Activated CD8-positive, alpha-beta T cell treated with anti-CD3 and anti-CD28 coated beads for 36 hours (primary cell): ENCODE results near the gene ZNF862. TPM values are rescaled to one million over a fixed set of nuclear protein-coding genes. Genes with fewer than 3 reads are reported as not detected.
"Not testable (repeated sequence)": the region's sequence is repeated elsewhere in the genome, so short reads cannot be mapped to it uniquely, and the experiment has no call there.

ENCODE experiments used
- ATAC-seq: fragments of 200-7000 bp; cut with Tn5 transposase; one replicate; pipeline ENCODE4 v1.10.0; 2021; ENCODE audit warnings: mild to moderate bottlenecking, moderate library complexity
- CTCF ChIA-PET: fragments of 350-600 bp; sonication (Branson Sonifier 250); formaldehyde crosslinking; loops from one replicate; lab custom pipeline; 2021; ENCODE audit warnings: antibody characterized with exemption; lab: Charles Lee
- POLR2A ChIA-PET: fragments of 350-600 bp; sonication (Branson Sonifier 250); formaldehyde crosslinking; loops from one replicate; lab custom pipeline; 2021; ENCODE audit warnings: antibody characterized with exemption; lab: Charles Lee
- DNase-seq: peaks from one replicate; pipeline ENCODE4 v3.0.0-alpha.2; 2020
- H3K27ac Mint-ChIP-seq: one replicate; pipeline ENCODE4 v1.8.0; 2021; ENCODE audit warnings: mild to moderate bottlenecking, mixed read lengths
- H3K27me3 Mint-ChIP-seq: one replicate; pipeline ENCODE4 v1.8.0; 2021; ENCODE audit warnings: mixed read lengths
- H3K36me3 Mint-ChIP-seq: one replicate; pipeline ENCODE4 v1.8.0; 2021; ENCODE audit warnings: low read depth, mixed read lengths
- H3K4me1 Mint-ChIP-seq: one replicate; pipeline ENCODE4 v1.8.0; 2021; ENCODE audit warnings: low read depth, mixed read lengths
- H3K4me3 Mint-ChIP-seq: one replicate; pipeline ENCODE4 v1.8.0; 2021; ENCODE audit warnings: mild to moderate bottlenecking, moderate library complexity, mixed read lengths
- H3K9me3 Mint-ChIP-seq: one replicate; pipeline ENCODE4 v1.8.0; 2021; ENCODE audit warnings: mixed read lengths
- CTCF ChIP-seq: fragments of 200-600 bp; IDR thresholded peaks from one replicate; pipeline ENCODE4 v1.8.0; 2022; ENCODE audit warnings: antibody characterized with exemption, mild to moderate bottlenecking
- intact Hi-C: fragments of 100-400 bp; cut with micrococcal nuclease; formaldehyde crosslinking; loops from one replicate; pipeline ENCODE4 v1.10.0; 2022
- total RNA-seq, 2 experiments: library from RNA; stranded (reverse); gene quantifications; one replicate each; pipeline ENCODE4 v1.2.3, GENCODE V29; 2021

Gene ZNF862
- total RNA-seq, 2 experiments from 2014 or later: 11.0 to 12.4 TPM

GRCh38 chr7:149884541-149884940, 46.4 kb downstream of the ZNF862 start:
- DNase-seq (no peak), ATAC-seq (no peak)
- H3K9me3 Mint-ChIP-seq: no peaks in the 10 kb centered on the region
- H3K36me3 Mint-ChIP-seq: peaks cover 4% of the 10 kb centered on the region
- H3K4me3 Mint-ChIP-seq: no peak overlapping the region
- H3K27me3 Mint-ChIP-seq: no peaks in the 10 kb centered on the region
- POLR2A ChIA-PET: interaction anchor here (3.1 kb wide), 1 partner anchor 13 kb away, joined by 11 read pairs; no protein-coding TSS in a partner anchor
- peaks cover 2% of the 10 kb centered on the region for H3K4me1 Mint-ChIP-seq
- intact Hi-C loops: no loop called here
- CTCF ChIA-PET: interaction anchor here (1.2 to 2.5 kb wide), 4 partner anchors 10 to 77 kb away, joined by 6 to 15 read pairs (median 11); no protein-coding TSS in a partner anchor
- H3K27ac Mint-ChIP-seq: no peak overlapping the region
- no peak for TF ChIP-seq CTCF

- Mint-ChIP-seq H3K27ac (no peak overlapping the region), H3K36me3 (peaks cover 2% of the 10 kb centered on the region), H3K4me3 (no peak overlapping the region), H3K9me3 (no peaks in the 10 kb centered on the region), H3K27me3 (no peaks in the 10 kb centered on the region), H3K4me1 (peaks cover 2% of the 10 kb centered on the region)
- ChIA-PET POLR2A (interaction anchor here (1.2 to 3.1 kb wide), 2 partner anchors 14 to 261 kb away, joined by 3 to 11 read pairs; no protein-coding TSS in a partner anchor), CTCF (no interaction called here)
- TF ChIP-seq CTCF: no peak
- ATAC-seq (no peak), DNase-seq (no peak)
- intact Hi-C loops: no loop called here
Measured at GRCh38 chr7:149885191-149886017, 47.2 kb downstream of the ZNF862 start.

- CTCF ChIA-PET: no interaction called here
- intact Hi-C loops: no loop called here
- DNase-seq (no peak), ATAC-seq (no peak)
- Mint-ChIP-seq H3K36me3 (peaks cover 2% of the 10 kb centered on the region), H3K27ac (no peak overlapping the region), H3K4me3 (no peak overlapping the region), H3K4me1 (peaks cover 2% of the 10 kb centered on the region), H3K9me3 (no peaks in the 10 kb centered on the region), H3K27me3 (no peaks in the 10 kb centered on the region)
- TF ChIP-seq CTCF: no peak
- POLR2A ChIA-PET: interaction anchor here (1.2 kb wide), 1 partner anchor 262 kb away, joined by 3 read pairs; no protein-coding TSS in a partner anchor
Measured at GRCh38 chr7:149886018-149886415, 47.8 kb downstream of the ZNF862 start.

- Mint-ChIP-seq H3K27ac (no peak overlapping the region), H3K27me3 (no peaks in the 10 kb centered on the region), H3K4me1 (peaks cover 2% of the 10 kb centered on the region), H3K9me3 (no peaks in the 10 kb centered on the region), H3K36me3 (peaks cover 1% of the 10 kb centered on the region), H3K4me3 (no peak overlapping the region)
- TF ChIP-seq CTCF: no peak
- DNase-seq (no peak), ATAC-seq (no peak)
- intact Hi-C loops: no loop called here
- ChIA-PET CTCF (no interaction called here), POLR2A (no interaction called here)
Measured at GRCh38 chr7:149887311-149887710, 49.1 kb downstream of the ZNF862 start.

GRCh38 chr7:149890715-149891114, 52.5 kb downstream of the ZNF862 start:
- H3K27ac Mint-ChIP-seq, POLR2A ChIA-PET, H3K27me3 Mint-ChIP-seq, DNase-seq, ATAC-seq, intact Hi-C loops, H3K4me3 Mint-ChIP-seq, H3K4me1 Mint-ChIP-seq, CTCF ChIA-PET, H3K9me3 Mint-ChIP-seq, H3K36me3 Mint-ChIP-seq: not testable (repeated sequence)

- H3K4me1 Mint-ChIP-seq, H3K27me3 Mint-ChIP-seq, H3K27ac Mint-ChIP-seq: not testable (repeated sequence)
Measured at GRCh38 chr7:149894957-149895356, 56.8 kb downstream of the ZNF862 start.

GRCh38 chr7:149907776-149908376, 69.7 kb downstream of the ZNF862 start:
- intact Hi-C loops, CTCF ChIA-PET, H3K9me3 Mint-ChIP-seq, H3K4me1 Mint-ChIP-seq, POLR2A ChIA-PET, H3K27ac Mint-ChIP-seq, H3K36me3 Mint-ChIP-seq, H3K27me3 Mint-ChIP-seq, H3K4me3 Mint-ChIP-seq, ATAC-seq, DNase-seq: not testable (repeated sequence)

More at GRCh38 chr7:149894957-149895356, 56.8 kb downstream of the ZNF862 start:
- CTCF ChIA-PET, DNase-seq, ATAC-seq, POLR2A ChIA-PET, H3K4me3 Mint-ChIP-seq, H3K36me3 Mint-ChIP-seq, intact Hi-C loops, H3K9me3 Mint-ChIP-seq: not testable (repeated sequence)

GRCh38 chr7:149910219-149910618, 72.0 kb downstream of the ZNF862 start:
- H3K9me3 Mint-ChIP-seq, H3K4me3 Mint-ChIP-seq, intact Hi-C loops, H3K4me1 Mint-ChIP-seq, CTCF ChIA-PET, H3K27me3 Mint-ChIP-seq, DNase-seq, H3K27ac Mint-ChIP-seq, ATAC-seq, H3K36me3 Mint-ChIP-seq, POLR2A ChIA-PET: not testable (repeated sequence)
